OCI-LY1 (cell line): ENCODE measurements around the gene ADGRL2.

Experiments
- H2AFZ ChIP-seq: fragments of 200-600 bp; sonication (generic), shearing (Covaris generic); 2 replicates; pipeline ENCODE4 v1.6.0; 2014; ENCODE audit warnings: antibody characterized with exemption, mild to moderate bottlenecking, low read length
- H3F3A ChIP-seq: fragments of 200-600 bp; sonication (generic), shearing (Covaris generic); 2 replicates; pipeline ENCODE4 v1.6.0; 2014; ENCODE audit warnings: mild to moderate bottlenecking, antibody characterized with exemption, low read length, moderate library complexity; ENCODE audit not compliant: insufficient read depth
- H3K27ac ChIP-seq: fragments of 200-600 bp; sonication (generic); 2 replicates; pipeline ENCODE4 v1.5.1; 2014; ENCODE audit warnings: low read length, mixed run types, mild to moderate bottlenecking, low read depth; ENCODE audit not compliant: poor library complexity, severe bottlenecking
- H3K27me3 ChIP-seq: fragments of 200-600 bp; sonication (generic); 2 replicates; pipeline ENCODE4 v1.6.0; 2014; ENCODE audit warnings: antibody characterized with exemption, mild to moderate bottlenecking, low read length, moderate library complexity; ENCODE audit not compliant: insufficient read depth
- H3K36me3 ChIP-seq: fragments of 200-600 bp; sonication (generic); 2 replicates; pipeline ENCODE4 v1.6.1; 2014; ENCODE audit warnings: mild to moderate bottlenecking, antibody characterized with exemption, low read length, moderate library complexity, mixed read lengths; ENCODE audit not compliant: insufficient read depth
- H3K4me1 ChIP-seq: fragments of 200-600 bp; sonication (generic); 2 replicates; pipeline ENCODE4 v1.5.1; 2014; ENCODE audit warnings: mild to moderate bottlenecking, low read length, moderate library complexity; ENCODE audit not compliant: insufficient read depth, severe bottlenecking
- H3K4me2 ChIP-seq: fragments of 200-600 bp; sonication (generic), shearing (Covaris generic); 2 replicates; pipeline ENCODE4 v1.6.1; 2014; ENCODE audit warnings: low read length
- H3K4me3 ChIP-seq: fragments of 200-600 bp; sonication (generic); 2 replicates; pipeline ENCODE4 v1.5.1; 2014; ENCODE audit warnings: low read length, low read depth, mild to moderate bottlenecking, mixed read lengths; ENCODE audit not compliant: poor library complexity, severe bottlenecking
- H3K79me2 ChIP-seq: fragments of 200-600 bp; shearing (Covaris generic); 2 replicates; pipeline ENCODE4 v1.6.1; 2016; ENCODE audit warnings: mixed run types, low read length, mixed read lengths; ENCODE audit not compliant: insufficient read depth
- H3K9ac ChIP-seq: fragments of 200-600 bp; sonication (generic), shearing (Covaris generic); 2 replicates; pipeline ENCODE4 v1.6.1; 2014; ENCODE audit warnings: mild to moderate bottlenecking, low read length, mixed read lengths
- H3K9me2 ChIP-seq: fragments of 200-600 bp; sonication (generic), shearing (Covaris generic); 2 replicates; pipeline ENCODE4 v1.6.1; 2014; ENCODE audit warnings: low read depth, mild to moderate bottlenecking, low read length, mixed read lengths
- H3K9me3 ChIP-seq: fragments of 200-600 bp; shearing (Covaris generic); 2 replicates; pipeline ENCODE4 v1.6.1; 2014; ENCODE audit warnings: low read length, mixed read lengths
- H4K20me1 ChIP-seq: fragments of 200-600 bp; sonication (generic), shearing (Covaris generic); 2 replicates; pipeline ENCODE4 v1.6.0; 2016; ENCODE audit warnings: mild to moderate bottlenecking, low read length; ENCODE audit not compliant: insufficient read depth
- CTCF ChIP-seq: fragments of 200-600 bp; sonication (generic), shearing (Covaris generic); IDR thresholded peaks from 2 replicates; pipeline ENCODE4 v1.5.1; 2017; ENCODE audit warnings: mild to moderate bottlenecking, antibody characterized with exemption, low read length, moderate library complexity, mixed read lengths
- EZH2 ChIP-seq: fragments of 200-600 bp; sonication (generic), shearing (Covaris generic); IDR thresholded peaks from 2 replicates; pipeline ENCODE4 v1.8.0; 2017; ENCODE audit warnings: borderline replicate concordance, mixed run types, mild to moderate bottlenecking, antibody characterized with exemption, low read length, moderate library complexity, mixed read lengths

ADGRL2 gene

GRCh38 chr1:81824759-81825158 lies 24.0 kb downstream of the ADGRL2 start:
- Histone ChIP-seq H3K79me2 (no peaks in the 10 kb centered on the region), H2AFZ (no peak overlapping the region), H3K9me2 (no peaks in the 10 kb centered on the region), H3K4me3 (no peak overlapping the region), H3K27ac (no peak overlapping the region), H3K4me2 (no peak overlapping the region), H3K36me3 (no peaks in the 10 kb centered on the region), H3K27me3 (no peaks in the 10 kb centered on the region), H4K20me1 (no peaks in the 10 kb centered on the region), H3K4me1 (no peaks in the 10 kb centered on the region), H3K9ac (no peak overlapping the region), H3K9me3 (no peaks in the 10 kb centered on the region), H3F3A (no peaks in the 10 kb centered on the region)
- no peak for TF ChIP-seq CTCF

GRCh38 chr1:81827942-81828341 lies 27.2 kb downstream of the ADGRL2 start:
- Histone ChIP-seq H4K20me1 (no peaks in the 10 kb centered on the region), H3K79me2 (no peaks in the 10 kb centered on the region), H2AFZ (no peak overlapping the region), H3F3A (no peaks in the 10 kb centered on the region), H3K4me2 (no peak overlapping the region), H3K4me1 (no peaks in the 10 kb centered on the region), H3K27ac (no peak overlapping the region), H3K4me3 (no peak overlapping the region), H3K9me2 (no peaks in the 10 kb centered on the region), H3K27me3 (no peaks in the 10 kb centered on the region), H3K36me3 (no peaks in the 10 kb centered on the region), H3K9ac (no peak overlapping the region), H3K9me3 (no peaks in the 10 kb centered on the region)
- TF ChIP-seq EZH2 (no peak), CTCF (no peak)

GRCh38 chr1:81832573-81832972 lies 31.8 kb downstream of the ADGRL2 start:
- H3F3A ChIP-seq: no peaks in the 10 kb centered on the region
- no peak overlapping the region for H3K4me3 ChIP-seq
- H2AFZ ChIP-seq: no peak overlapping the region
- no peak overlapping the region for H3K4me2 ChIP-seq
- H4K20me1 ChIP-seq: no peaks in the 10 kb centered on the region
- H3K4me1 ChIP-seq: no peaks in the 10 kb centered on the region
- H3K9me3 ChIP-seq: no peaks in the 10 kb centered on the region
- TF ChIP-seq CTCF: no peak
- TF ChIP-seq EZH2: no peak
- no peaks in the 10 kb centered on the region for H3K9me2 ChIP-seq
- H3K36me3 ChIP-seq: no peaks in the 10 kb centered on the region
- no peak overlapping the region for H3K9ac ChIP-seq
- H3K27ac ChIP-seq: no peak overlapping the region
- H3K27me3 ChIP-seq: no peaks in the 10 kb centered on the region
- no peaks in the 10 kb centered on the region for H3K79me2 ChIP-seq
